Muscle of leg (tissue), 9 donors: Measurements from ENCODE around the gene YY2. TPM values are rescaled to one million over a fixed set of nuclear protein-coding genes. Genes with fewer than 3 reads are reported as not detected.

Experiments used
- polyA plus RNA-seq, 8 donors: library from polyadenylated mRNA; unstranded; fragments of 120-200 nt; gene quantifications; one replicate each; pipeline versions ENCODE4 v1.2.1 to v1.2.3, GENCODE V29; 2013; ENCODE audit warnings: inconsistent platforms in 1 of 8, low replicate concordance in 1 of 8; ENCODE audit not compliant: insufficient read length in 8 of 8, insufficient read depth in 1 of 8
- total RNA-seq: library from RNA; stranded (reverse); fragments of 120-200 nt; gene quantifications from one replicate; pipeline ENCODE4 v1.2.4, GENCODE V29; 2013

Gene YY2
- total and polyA plus RNA-seq, 9 donors, result 0.93 to 2.5 (median 1.5) TPM

Other genes with a start within 250 kb of the YY2 start
- 0.09 TPM for gene KLHL34, start 197.7 kb upstream of the YY2 start, total RNA-seq
- under 1 TPM; 0.05 to 0.15 (median 0.11) TPM for gene KLHL34, start 197.7 kb upstream of the YY2 start, polyA plus RNA-seq
- gene SMPX, start 97.9 kb upstream of the YY2 start, total RNA-seq, result 281 TPM
- gene SMPX, start 97.9 kb upstream of the YY2 start, polyA plus RNA-seq, result 100 to 1,000 TPM; 184 to 299 (median 236) TPM
- gene MBTPS2, start 16.4 kb upstream of the YY2 start, total RNA-seq, result 10.7 TPM
- 10 to 100 TPM; 15.8 to 23.1 (median 21.5) TPM for gene MBTPS2, start 16.4 kb upstream of the YY2 start, polyA plus RNA-seq
- gene SMS, start 84.7 kb downstream of the YY2 start, total RNA-seq, result 69.9 TPM
- 10 to 100 TPM; 66.1 to 79.4 (median 71.7) TPM for gene SMS, start 84.7 kb downstream of the YY2 start, polyA plus RNA-seq
- gene PHEX, start 176.3 kb downstream of the YY2 start, total RNA-seq, result 4.9 TPM
- 1 to 10 TPM; 1.9 to 5.3 (median 3.9) TPM for gene PHEX, start 176.3 kb downstream of the YY2 start, polyA plus RNA-seq